ENCODE measurements around the gene KCTD3.

The KCTD3 gene

DNA sequence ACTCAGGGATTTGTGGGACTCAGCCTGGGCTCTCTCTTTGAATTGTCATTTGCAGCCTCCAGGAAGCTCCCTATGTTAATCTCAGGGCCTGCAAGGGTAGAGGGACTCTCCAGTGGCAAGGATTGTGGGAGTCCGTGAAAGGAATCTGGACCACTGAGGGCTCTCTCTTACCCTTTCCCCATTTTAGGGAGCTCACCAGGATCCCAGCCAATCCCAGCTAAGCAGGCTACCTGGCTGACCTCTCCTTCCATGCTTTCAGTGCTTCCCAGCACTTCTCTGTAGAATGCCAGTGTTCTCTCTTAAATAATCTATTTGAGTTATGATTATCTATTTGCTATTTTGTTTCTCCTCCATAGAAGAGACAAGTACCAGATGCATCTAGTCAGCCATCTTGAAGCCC, 9.6 kb upstream of the KCTD3 start:
- Histone ChIP-seq H3K36me3 (replicated peaks; ENCODE audit: insufficient read depth, low read length) (no peaks in the 10 kb centered on the region), H3K4me2 (ENCODE audit: low read depth, low read length) (no peak overlapping the region), H4K20me1 (ENCODE audit: insufficient read depth, low read length) (no peaks in the 10 kb centered on the region), H3K4me1 (ENCODE audit: low read length) (no peaks in the 10 kb centered on the region), H3K27me3 (replicated peaks; ENCODE audit: insufficient read depth, low read length) (no peaks in the 10 kb centered on the region), H3K79me2 (ENCODE audit: low read length) (no peaks in the 10 kb centered on the region), H3F3A (ENCODE audit: insufficient read depth, low read length) (no peaks in the 10 kb centered on the region), H3K9me3 (replicated peaks; ENCODE audit: insufficient read depth, low read length) (no peaks in the 10 kb centered on the region), H3K4me3 (ENCODE audit: low read length) (no peak overlapping the region), H3K27ac (ENCODE audit: low read length) (no peak overlapping the region), H3K9ac (ENCODE audit: low read length) (no peak overlapping the region), H3K9me2 (replicated peaks; ENCODE audit: insufficient read depth, low read length) (no peaks in the 10 kb centered on the region), H2AFZ (ENCODE audit: low read length) (no peak overlapping the region)
- TF ChIP-seq EZH2phosphoT487 (IDR thresholded peaks at IDR 0.05; ENCODE audit: low read length) (no peak), EZH2 (optimal IDR thresholded peaks at IDR 0.05; ENCODE audit: low read depth, low read length) (no peak)
- no peak for DNase-seq

DNA sequence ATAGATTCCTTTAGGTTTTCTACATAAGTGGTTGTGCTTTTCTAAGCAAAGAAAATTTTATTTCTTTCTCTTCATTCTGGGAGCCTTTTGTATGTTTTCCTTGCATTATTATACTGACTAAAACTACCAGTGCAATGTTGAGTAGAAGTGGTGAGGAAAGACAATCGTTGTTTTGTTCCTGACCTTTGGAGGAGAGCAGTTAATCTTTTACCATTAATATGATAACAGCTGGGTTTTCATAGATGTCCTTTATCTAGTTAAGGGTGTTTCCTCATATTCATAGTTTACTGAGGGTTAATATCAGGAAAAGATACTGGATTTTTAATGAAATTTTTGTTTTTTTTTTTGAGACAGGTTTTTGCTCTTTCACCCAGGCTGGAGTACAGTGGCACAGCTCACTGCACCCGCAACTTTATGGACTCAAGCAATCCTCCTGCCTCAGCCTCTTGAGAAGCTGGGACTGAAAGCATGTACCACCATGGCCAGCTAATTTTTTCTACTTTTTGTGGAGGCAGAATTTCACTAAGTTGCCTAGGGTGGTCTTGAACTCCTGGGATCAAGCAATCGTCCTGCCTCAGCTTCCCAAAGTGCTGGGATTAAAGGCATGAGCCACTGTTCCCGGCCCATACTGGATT, 9.0 kb upstream of the KCTD3 start:
- Histone ChIP-seq H3K4me1 (ENCODE audit: low read length) (no peaks in the 10 kb centered on the region), H3F3A (ENCODE audit: insufficient read depth, low read length) (no peaks in the 10 kb centered on the region), H3K9ac (ENCODE audit: low read length) (no peak overlapping the region), H3K4me2 (ENCODE audit: low read depth, low read length) (no peak overlapping the region), H3K9me3 (replicated peaks; ENCODE audit: insufficient read depth, low read length) (no peaks in the 10 kb centered on the region), H3K4me3 (ENCODE audit: low read length) (no peak overlapping the region), H3K27ac (ENCODE audit: low read length) (no peak overlapping the region), H3K79me2 (ENCODE audit: low read length) (no peaks in the 10 kb centered on the region), H3K9me2 (replicated peaks; ENCODE audit: insufficient read depth, low read length) (no peaks in the 10 kb centered on the region), H3K36me3 (replicated peaks; ENCODE audit: insufficient read depth, low read length) (no peaks in the 10 kb centered on the region), H4K20me1 (ENCODE audit: insufficient read depth, low read length) (no peaks in the 10 kb centered on the region), H3K27me3 (replicated peaks; ENCODE audit: insufficient read depth, low read length) (no peaks in the 10 kb centered on the region), H2AFZ (ENCODE audit: low read length) (no peak overlapping the region)
- no peak for DNase-seq
- TF ChIP-seq, protein P1, sequence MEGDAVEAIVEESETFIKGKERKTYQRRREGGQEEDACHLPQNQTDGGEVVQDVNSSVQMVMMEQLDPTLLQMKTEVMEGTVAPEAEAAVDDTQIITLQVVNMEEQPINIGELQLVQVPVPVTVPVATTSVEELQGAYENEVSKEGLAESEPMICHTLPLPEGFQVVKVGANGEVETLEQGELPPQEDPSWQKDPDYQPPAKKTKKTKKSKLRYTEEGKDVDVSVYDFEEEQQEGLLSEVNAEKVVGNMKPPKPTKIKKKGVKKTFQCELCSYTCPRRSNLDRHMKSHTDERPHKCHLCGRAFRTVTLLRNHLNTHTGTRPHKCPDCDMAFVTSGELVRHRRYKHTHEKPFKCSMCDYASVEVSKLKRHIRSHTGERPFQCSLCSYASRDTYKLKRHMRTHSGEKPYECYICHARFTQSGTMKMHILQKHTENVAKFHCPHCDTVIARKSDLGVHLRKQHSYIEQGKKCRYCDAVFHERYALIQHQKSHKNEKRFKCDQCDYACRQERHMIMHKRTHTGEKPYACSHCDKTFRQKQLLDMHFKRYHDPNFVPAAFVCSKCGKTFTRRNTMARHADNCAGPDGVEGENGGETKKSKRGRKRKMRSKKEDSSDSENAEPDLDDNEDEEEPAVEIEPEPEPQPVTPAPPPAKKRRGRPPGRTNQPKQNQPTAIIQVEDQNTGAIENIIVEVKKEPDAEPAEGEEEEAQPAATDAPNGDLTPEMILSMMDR (IDR thresholded peaks at IDR 0.05; ENCODE audit: low read length) = no peak
- TF ChIP-seq EZH2phosphoT487 (IDR thresholded peaks at IDR 0.05; ENCODE audit: low read length) = no peak
- TF ChIP-seq EZH2 (optimal IDR thresholded peaks at IDR 0.05; ENCODE audit: low read depth, low read length) = no peak

DNA sequence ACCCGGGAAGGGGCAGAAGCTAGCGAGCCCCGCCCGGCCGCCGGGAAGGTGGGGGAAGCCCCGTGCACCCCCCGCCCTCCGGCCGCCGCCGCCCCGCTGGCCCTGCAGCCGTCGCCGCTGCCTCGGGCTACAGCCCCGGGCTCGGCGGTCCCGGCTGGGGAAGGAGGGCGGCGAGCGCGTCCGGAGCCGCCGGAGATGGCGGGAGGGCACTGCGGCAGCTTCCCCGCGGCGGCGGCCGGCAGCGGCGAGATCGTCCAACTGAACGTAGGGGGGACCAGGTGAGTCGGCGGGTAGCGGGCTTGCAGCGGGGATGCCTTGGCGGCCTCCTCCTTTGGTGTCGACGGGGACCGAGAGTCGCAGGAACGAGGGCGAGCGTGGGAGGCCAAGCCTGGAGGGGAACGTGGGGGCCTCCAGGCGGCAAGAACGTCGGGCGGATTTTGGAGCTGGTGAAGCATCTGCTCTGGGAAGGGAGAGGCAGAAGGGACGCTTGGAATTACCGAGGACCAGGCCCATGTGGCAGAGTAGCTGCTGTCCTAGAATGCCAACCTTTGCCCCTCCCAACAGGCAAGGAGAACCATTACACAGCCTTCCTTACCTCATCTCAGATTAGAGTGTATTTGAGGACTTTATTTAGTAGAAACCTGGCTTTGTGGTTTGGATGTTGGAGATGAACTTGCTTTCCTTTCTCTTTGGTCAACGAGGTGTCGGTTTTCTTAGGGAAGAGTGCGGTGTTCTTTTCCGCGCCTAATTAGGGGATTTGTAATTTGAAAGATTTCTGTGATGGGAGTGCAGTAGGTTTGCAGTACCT, 591 bp downstream of the KCTD3 start:
- Histone ChIP-seq H3K4me2 (ENCODE audit: low read depth, low read length) (peak overlapping the region; percentile 73), H3K9me3 (replicated peaks; ENCODE audit: insufficient read depth, low read length) (no peaks in the 10 kb centered on the region), H3K4me1 (ENCODE audit: low read length) (0 out of 2 replicates have a peak, but pooled peaks cover 15% of the 10 kb centered on the region), H3K27ac (ENCODE audit: low read length) (peak overlapping the region; percentile 76), H3K4me3 (ENCODE audit: low read length) (peak overlapping the region; percentile 83), H2AFZ (ENCODE audit: low read length) (peak overlapping the region; percentile 93), H3K79me2 (ENCODE audit: low read length) (peaks cover 64% of the 10 kb centered on the region), H3K9me2 (replicated peaks; ENCODE audit: insufficient read depth, low read length) (no peaks in the 10 kb centered on the region), H3K9ac (ENCODE audit: low read length) (peak overlapping the region; percentile 77), H3K36me3 (replicated peaks; ENCODE audit: insufficient read depth, low read length) (no peaks in the 10 kb centered on the region), H3K27me3 (replicated peaks; ENCODE audit: insufficient read depth, low read length) (no peaks in the 10 kb centered on the region), H3F3A (ENCODE audit: insufficient read depth, low read length) (peaks cover 6% of the 10 kb centered on the region; the same call in 1 of the 2 replicates), H4K20me1 (ENCODE audit: insufficient read depth, low read length) (0 out of 2 replicates have a peak, but pooled peaks cover 9% of the 10 kb centered on the region)
- peak; percentile 52 for DNase-seq
- TF ChIP-seq EZH2phosphoT487 (IDR thresholded peaks at IDR 0.05; ENCODE audit: low read length) (no peak), EZH2 (optimal IDR thresholded peaks at IDR 0.05; ENCODE audit: low read depth, low read length) (no peak)
- TF ChIP-seq, protein P1 (IDR thresholded peaks at IDR 0.05; ENCODE audit: low read length) = no peak

Measured in MM.1S (cell line).